CD4-positive, alpha-beta T cell treated with Interleukin-15 for 4 hours (primary cell): ENCODE results near the gene RNU1-2.
"Not testable (repeated sequence)": the region's sequence is repeated elsewhere in the genome, so short reads cannot be mapped to it uniquely, and the experiment has no call there.

Experiments used
- DNase-seq: peaks from one replicate; pipeline ENCODE4 v3.0.0-alpha.2; 2020; ENCODE audit warnings: low spot score

The RNU1-2 gene

DNA sequence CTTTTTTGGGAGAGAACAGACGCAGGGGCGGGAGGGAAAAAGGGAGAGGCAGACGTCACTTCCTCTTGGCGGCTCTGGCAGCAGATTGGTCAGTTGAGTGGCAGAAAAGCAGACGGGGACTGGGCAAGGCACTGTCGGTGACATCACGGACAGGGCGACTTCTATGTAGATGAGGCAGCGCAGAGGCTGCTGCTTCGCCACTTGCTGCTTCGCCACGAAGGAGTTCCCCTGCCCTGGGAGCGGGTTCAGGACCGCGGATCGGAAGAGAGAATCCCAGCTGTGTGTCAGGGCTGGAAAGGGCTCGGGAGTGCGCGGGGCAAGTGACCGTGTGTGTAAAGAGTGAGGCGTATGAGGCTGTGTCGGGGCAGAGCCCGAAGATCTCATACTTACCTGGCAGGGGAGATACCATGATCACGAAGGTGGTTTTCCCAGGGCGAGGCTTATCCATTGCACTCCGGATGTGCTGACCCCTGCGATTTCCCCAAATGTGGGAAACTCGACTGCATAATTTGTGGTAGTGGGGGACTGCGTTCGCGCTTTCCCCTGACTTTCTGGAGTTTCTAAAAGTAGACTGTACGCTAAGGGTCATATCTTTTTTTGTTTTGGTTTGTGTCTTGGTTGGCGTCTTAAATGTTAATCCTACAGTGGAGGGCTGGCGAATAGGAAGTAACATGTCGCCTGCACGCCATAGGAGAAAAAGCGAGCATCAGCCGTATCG, at the start of gene RNU1-2:
Gene RNU1-2 (plus strand): TSS at position 383 of the 718 bp plus-strand sequence.
- peak; percentile 87 for DNase-seq

DNA sequence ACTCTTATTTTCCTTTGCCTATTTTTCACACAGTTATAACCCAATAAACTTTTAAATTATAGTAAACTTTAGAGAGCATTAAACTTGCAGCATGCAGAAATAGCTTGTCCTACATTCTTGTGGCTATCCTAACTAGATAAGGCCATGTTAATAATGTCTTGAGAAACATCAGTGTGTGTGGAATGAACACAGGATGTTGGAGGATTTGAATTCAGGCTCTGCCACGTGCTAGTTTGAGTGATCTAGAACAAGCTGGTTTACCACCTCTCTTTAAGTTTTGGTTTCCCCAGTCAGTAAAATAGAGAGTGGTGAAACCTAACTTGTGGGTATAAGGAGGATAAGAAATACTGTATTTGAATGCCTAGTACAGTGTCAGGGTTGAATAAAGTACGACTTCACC, 39.6 kb upstream of the RNU1-2 start:
- not testable (repeated sequence) for DNase-seq

DNA sequence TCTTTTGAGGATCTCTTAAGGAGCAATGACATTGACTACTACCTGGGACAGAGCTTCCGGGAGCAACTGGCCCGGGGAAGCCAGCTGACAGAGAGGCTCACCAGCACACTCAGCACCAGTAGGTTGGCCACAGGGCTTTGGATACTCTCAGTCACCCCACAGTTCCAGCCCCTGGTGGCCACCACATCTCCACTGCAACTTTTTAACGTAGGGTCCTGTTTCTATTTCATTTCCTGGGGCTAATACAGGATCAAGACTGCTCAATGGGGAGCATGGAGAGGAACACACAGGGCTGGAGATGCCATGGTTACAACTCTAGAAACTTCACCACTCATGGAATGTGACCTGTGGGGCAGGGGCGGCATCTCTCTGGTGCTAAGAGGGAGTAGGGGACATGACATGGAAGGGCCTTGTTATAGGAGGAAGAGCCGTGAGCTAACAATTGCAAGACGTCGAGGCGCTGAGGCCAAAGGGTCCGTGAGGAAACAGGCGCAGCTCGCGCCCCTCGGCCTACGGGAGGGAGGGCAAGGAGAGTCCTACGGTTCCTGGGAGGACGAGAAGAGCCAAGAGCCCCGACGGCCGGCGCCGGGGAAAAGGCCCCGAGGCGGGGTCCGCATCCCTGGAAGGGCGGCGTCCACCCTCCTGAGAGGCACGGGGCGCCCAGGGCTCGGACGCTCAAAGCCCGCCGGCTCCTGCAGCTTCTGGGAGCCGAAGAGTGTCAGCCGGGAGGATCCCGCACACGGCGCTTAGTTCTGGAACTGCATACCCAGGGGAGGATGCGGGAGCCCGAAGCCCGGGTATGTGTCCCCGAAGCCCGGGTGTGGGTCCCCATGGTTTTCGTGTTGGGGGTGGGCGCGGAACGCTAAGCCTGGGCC, 36.4 kb upstream of the RNU1-2 start:
- not testable (repeated sequence) for DNase-seq

DNA sequence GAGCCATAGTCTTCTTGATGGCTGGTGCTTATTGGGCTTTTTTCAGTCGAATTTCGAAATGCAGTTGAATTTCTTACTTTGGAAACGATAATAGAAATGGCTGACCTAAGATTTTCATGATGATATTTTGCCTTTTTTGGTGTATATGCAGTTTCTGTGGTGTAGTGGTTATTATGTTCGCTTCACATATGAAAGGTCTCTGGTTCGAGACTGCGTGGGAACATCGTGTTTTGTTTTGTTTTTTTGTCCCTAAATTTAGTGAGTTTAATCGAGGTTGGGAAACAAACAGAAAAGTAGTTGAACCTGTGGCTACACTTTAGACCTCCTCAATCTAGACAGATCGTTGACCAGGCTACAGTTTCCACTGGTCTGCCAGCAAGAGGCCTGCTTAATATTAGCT, 35.7 kb upstream of the RNU1-2 start:
- not testable (repeated sequence) for DNase-seq

DNA sequence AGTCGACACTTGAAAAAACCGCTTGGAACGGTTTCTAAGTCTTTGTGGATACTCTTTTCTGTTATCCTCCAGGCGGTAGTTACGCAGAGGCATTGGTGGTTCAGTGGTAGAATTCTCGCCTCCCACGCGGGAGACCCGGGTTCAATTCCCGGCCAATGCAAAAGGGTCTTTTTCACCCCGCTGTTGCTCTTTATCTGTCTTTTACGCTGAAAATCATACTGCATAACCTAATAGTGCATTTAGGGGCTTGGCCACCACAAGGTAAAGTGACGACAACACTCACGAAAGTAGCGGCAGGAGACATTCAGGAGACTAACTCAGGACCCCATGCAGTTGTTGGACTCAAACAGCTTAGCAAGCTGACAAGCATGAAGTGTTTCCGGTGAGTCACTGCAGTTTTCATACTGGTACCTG, 33.9 kb upstream of the RNU1-2 start:
- not testable (repeated sequence) for DNase-seq

DNA sequence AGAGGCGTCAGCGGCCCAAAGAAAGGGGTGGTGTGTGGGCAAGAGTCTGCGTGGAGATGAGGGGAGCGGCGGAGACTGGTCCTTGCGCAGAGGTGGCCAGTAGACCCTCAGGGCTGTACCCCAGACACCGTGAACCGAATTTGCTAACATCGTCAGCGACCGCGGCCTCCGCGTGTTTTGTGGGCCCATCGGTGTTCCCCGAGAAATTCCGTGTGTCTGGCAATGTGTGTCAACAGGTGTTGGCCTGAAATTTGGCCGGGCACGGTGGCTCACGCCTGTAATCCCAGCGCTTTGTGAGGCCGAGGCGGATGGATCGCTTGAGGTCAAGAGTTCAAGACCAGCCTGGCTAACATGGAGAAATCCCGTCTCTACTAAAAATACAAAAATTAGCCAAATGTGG, 33.4 kb upstream of the RNU1-2 start:
- DNase-seq: not testable (repeated sequence)

DNA sequence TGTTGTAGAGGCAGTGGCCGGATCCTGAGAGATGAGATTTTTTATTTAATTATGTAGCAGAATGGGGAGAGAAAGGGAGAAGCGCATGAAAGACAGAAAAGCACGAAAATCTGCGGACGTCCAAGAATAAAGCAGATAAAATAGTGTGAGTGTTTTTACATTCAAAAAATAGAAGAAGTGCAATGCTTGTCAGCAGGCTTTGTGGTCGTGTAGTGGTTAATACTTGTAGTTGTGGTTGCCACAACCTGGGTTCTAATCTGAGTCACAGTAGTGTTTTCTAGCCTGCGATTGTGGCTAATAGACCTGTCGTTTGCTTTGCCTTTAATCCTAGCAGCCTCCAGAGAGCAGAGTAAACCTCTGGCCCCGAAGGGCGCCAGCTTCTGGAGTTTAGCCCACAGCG, 32.8 kb upstream of the RNU1-2 start:
- DNase-seq: not testable (repeated sequence)

DNA sequence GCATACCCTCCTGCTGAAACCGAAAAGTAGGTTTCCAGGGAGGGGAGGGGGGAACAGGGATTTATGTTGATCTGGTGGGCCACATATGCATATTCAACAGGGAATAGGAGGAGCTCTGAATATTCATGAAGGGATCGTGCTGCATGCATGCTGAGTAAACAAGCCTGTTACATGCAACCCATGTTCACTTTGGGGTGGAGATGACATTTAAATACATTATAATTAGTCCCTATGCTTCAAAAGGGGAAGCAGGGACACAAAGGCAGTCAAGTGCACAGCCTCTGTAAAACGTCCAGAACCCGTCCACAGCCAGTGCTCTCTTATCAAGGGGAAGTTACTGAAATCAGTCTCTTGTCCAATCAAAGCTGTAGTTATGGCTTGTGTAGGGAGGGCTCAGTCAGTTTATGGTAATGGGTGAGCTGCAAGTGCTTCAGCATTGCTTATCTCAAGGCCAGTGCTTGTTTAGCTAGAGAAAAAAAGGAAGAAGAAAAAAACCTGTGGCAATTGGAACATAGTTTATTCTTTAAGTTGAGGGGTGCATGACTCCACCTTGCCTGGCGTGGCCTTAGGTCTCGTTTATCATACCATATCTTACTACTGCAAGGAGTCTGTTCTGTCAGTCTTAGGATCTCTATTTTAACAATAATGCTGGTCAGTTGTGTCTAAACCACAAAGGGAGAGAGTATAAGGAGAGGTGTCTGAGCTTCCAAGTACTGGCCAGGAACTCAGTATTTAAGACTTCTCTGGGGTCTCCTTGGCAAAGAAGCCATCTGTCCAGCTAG, 28.7 kb upstream of the RNU1-2 start:
- not testable (repeated sequence) for DNase-seq

DNA sequence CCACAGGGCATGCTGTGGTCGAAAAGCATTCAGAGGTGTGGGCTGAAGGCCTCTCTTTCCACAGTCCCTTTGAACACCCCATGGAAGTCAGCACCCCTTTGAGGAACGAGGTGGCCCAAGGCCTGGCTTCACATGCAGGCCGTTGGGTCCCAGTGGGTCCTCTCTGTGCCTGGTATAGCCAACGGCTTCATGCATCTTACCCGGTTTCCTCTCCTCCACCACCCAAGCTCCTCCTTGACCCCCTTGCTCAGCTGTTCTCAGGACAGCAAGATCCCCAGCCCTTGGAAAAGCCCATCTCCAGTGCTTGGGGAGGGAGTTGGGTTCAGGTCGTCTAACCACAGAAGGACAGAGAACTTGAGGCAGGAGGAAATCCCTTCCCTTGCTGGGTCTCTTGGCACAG, 27.0 kb upstream of the RNU1-2 start:
- DNase-seq: not testable (repeated sequence)

DNA sequence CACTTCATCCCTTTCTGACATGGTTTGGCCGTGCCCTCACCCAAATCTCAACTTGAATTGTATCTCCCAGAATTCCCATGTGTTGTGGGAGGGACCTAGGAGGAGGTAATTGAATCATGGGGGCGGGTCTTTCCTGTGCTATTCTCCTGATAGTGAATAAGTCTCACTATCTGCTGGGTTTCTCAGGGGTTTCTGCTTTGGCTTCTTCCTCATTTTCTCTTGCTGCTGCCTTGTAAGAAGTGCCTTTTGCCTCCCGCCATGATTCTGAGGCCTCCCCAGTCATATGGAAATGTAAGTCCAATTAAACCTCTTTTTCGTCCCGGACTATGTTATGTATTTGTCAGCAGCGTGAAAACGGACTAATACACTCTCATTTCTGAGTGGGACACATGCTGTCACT, 25.8 kb upstream of the RNU1-2 start:
- not testable (repeated sequence) for DNase-seq

DNA sequence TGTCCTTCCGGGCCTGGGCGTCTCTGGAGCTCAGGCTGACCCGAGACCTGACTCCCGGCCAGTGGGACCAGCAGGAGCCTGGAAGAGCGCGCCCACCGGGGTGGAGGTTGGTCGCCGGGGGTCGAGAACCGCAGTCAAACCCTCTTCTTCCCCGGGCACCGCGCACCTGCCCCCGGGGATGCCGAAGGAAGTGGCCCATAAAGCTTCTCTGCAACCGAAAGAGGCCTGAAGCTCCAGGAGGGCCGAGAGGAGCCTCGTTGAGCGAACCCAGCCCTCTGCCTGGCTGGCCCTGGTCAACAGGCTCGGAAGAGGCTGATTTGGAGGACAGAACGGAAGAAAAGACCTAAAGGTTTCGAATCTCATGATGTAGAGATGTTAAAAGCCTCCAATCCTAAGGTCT, 24.6 kb upstream of the RNU1-2 start:
- DNase-seq: not testable (repeated sequence)

DNA sequence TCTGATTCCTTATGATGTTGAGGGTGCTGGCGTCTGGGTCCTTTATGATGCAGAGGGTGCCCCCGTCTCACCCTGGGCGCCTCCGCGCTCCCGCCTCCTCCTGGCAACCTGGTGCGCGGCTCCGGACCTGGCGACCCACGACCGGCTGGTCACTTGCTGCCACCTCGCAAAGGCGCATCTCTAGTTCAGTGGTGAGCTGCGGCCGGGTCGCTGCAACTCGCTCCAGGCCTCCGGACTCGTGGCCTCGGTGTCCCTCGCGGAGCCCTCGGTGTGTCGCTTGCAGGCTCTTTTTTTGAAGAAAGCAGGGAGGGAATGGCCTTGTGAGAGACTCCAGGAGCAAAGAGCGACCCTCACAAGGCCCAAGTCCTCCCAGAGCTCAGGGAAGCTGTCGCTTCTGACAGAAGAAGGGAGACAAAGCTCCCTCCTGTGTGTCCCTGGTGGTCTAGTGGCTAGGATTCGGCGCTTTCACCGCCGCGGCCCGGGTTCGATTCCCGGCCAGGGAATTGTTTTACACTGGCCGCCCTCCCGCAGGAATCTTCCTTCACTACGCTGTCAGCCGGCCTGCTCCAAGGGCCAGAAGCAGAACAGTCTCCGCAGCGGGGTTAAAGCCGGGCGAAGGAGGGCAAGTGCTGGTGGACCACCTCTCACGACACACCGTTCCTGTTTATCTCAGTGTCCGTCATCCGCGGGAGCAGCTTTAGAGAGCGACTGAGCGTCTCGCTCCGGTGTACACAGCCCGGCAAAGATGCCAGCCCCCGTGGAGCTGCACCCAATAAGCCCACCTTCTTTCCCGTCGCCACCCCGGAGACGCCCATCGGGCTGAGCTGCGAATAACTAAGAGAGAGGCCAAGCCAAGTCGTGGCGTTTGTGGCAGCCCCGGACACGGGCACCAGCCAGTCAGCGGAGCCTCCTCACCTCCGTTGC, 23.4 kb upstream of the RNU1-2 start:
- DNase-seq: not testable (repeated sequence)

DNA sequence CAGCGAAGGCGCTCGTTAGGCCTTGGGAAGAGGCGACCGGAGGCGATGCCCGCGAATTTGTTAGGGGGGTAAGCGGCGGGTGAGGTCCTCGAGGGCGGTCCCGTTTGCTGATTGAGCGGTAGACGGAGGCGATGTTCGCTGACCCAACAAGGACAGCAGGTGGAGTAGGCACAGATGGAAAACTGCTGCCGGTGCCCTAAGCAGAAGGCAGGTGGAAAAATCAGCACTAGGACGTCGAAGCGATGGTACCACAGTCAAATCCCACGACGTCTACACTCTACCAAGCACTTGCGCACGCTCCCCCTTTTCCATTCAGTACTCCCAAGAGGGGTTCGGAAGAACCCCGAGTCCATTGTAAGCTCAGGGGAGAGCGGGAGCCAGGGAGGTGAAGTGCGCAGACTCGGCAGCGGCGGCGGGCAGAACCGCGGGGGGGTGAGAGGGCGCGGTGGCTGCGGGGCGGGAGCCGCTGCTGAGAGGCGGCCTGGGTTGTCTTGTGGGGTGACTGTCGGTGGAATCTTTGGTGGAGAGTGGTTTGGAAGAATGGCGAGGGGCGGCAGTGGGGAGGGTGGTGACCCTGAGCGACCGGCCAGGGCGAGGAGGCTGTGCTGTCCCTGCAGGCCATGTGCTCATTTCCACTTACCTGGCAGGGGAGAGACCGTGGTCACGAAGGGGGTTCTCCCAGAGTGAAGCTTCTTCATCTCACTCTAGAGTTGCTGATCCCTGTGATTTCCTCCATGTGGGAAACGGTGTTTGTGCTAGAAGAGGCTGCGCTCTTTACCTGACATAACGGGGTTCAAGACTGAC, 22.5 kb upstream of the RNU1-2 start:
- DNase-seq: peak; percentile 30

DNA sequence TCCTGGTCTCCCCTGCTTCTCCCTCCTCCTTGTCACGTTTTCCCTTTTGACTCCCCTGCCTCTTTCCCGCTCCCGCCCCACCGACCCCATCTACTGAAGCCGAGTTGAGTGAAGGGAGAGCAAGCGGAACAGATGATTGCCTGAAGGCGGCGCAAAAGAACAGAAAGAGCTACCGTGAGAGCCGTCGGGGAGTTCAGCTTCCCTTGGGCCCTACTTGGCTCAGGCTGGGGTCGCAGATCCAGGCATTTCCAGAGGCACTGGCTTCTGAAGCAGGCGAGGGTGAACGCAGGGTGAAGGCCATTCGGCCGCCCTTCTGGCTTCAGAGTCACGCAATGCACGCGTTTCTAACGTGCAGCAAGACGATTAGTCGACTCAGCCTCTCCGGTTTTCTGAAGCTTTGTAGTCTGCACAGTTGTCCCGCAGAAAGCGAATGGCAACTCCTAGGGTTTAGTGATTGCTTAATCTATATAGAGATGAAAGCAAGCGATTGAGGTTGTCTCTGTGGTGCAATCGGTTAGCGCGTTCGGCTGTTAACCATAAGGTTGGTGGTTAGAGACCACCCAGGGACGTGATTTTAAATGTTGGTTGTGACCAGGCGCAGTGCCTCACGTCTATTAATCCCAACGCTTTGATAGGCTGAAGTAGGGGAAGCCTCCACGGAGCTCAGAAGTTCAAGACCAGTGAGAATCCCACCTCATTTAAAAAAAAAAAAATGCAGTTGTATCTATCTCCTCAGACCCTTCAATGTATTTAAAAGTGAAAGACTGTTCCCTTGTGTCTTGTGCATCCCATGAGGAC, 20.6 kb upstream of the RNU1-2 start:
- not testable (repeated sequence) for DNase-seq

DNA sequence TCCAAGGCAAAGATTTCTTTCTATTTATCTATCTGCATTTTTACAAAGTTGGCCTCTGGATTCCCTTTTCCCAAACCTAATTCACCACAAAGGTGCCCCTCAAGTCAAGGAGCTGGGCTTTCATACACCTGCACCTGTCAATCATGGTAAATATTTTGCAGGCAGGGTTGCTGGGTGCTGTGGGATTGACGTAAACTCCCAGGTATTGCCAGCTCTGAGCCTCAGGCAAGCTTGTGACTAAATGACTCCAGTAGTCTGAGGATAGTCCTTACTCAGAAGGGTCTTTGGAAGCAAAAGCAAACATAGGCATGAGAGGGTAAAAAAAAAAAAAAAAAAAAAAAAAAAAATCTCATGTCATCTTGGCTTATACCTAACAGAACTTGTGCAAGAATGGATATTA, 14.0 kb upstream of the RNU1-2 start:
- DNase-seq: not testable (repeated sequence)

DNA sequence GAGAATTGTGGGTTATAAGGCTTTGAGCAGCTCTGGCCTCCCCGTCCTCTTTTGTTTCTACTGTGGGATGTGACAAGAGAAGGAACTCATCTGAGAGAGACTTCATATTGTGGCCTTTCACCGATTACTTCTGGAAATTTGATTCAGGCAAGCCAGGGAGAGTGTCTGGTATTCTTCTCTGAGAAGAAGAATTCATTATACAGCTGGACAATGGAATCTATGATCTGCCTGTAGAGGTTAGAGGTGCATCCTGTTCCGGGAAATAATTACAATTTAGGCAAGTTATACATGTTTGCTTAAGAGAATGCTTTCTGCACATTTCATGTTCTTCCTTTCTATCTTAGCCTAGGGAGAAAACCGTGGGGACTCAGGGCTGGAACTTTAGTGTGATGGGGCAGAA, 12.8 kb upstream of the RNU1-2 start:
- DNase-seq: no peak

DNA sequence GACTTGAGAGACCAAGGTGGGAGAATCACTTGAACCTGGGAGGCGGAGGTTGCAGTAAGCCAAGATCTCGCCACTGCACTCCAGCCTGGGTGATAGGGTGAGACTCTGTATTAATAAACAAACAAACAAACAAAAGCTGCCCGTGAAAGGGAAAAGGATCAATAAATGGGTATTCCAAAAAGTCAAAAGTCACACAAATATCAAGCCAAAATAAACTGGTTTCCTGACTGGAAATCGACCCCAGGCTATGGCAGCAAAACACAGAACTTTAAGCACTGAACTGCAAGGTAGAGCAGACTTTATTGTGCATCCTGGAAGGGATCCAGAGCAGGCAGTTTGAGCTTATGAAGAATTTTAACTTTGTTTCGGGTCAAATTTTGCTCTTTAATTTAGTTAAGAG, 11.3 kb upstream of the RNU1-2 start:
- not testable (repeated sequence) for DNase-seq

DNA sequence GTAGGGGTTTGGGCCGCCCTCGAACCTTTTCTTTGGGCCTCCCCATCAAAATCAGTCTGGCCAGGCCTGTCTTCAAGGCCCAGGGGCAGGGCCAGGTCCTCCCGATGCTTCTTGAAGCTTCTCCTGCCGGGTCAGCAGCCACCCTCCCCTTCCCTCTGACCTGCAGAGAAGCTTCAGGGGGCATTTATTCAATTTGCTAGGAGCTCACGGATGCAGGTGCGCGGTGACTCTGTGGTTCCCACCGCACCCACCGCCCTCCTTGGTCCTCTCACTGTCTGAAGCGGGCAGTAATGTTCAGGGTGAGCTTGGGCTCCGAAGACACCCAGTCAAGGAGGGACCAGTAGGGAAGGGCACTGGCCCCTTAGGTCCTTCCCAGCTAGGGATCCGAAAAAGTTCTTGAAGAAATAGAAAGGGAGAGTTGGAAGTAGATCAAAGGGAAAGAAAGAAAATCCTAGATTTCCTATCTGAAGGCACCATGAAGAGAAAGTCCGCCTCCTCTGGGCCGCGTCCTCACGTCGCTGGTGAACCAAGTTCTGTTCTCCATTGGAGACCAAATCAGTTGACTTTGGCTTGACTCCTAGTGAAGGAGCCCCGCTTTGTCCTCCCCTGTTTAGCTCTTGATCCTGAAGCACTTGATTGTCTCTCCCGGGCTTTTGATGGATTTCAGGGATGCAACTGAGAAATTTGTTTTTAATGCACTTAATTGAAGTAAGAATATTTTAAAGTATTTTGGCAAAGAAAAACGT, 8.7 kb upstream of the RNU1-2 start:
- no peak for DNase-seq
